Aorta (tissue), 5 donors: ENCODE results near the gene PCDHGB3. TPM values are rescaled to one million over a fixed set of nuclear protein-coding genes. Genes with fewer than 3 reads are reported as not detected.
"Not testable (repeated sequence)": the region's sequence is repeated elsewhere in the genome, so short reads cannot be mapped to it uniquely, and the experiment has no call there.

Source experiments
- ATAC-seq: fragments of 200-7000 bp; cut with Tn5 transposase; one replicate; pipeline ENCODE4 v1.9.1; 2022; ENCODE audit warnings: moderate library complexity; ENCODE audit not compliant: low FRiP score
- DNase-seq, 2 donors: peaks; one replicate each; pipeline ENCODE4 v3.0.0-alpha.2; 2020
- H3K27ac ChIP-seq, 2 donors: one replicate each; pipeline ENCODE4 v1.5.1; 2013; ENCODE audit warnings: low read length in 2 of 2, mild to moderate bottlenecking in 2 of 2, moderate library complexity in 2 of 2, control low read depth in 1 of 2, inconsistent platforms in 1 of 2, low read depth in 1 of 2
- H3K27me3 ChIP-seq, 2 donors: one replicate each; pipeline ENCODE4 v1.6.1; 2013; ENCODE audit warnings: control low read depth in 1 of 2, low read length in 1 of 2, mild to moderate bottlenecking in 1 of 2, moderate library complexity in 1 of 2; ENCODE audit not compliant: insufficient read depth in 2 of 2, control insufficient read depth in 1 of 2
- H3K36me3 ChIP-seq, 2 donors: one replicate each; pipeline ENCODE4 v1.6.1; 2013; ENCODE audit warnings: control low read depth in 1 of 2, low read length in 1 of 2, mild to moderate bottlenecking in 1 of 2; ENCODE audit not compliant: insufficient read depth in 2 of 2, control insufficient read depth in 1 of 2
- H3K4me1 ChIP-seq, 2 donors: one replicate each; pipeline ENCODE4 v1.6.1; 2013; ENCODE audit warnings: low read length in 2 of 2, control low read depth in 1 of 2, mild to moderate bottlenecking in 1 of 2, moderate library complexity in 1 of 2; ENCODE audit not compliant: insufficient read depth in 2 of 2, control insufficient read depth in 1 of 2
- H3K4me3 ChIP-seq, 2 donors: one replicate each; pipeline ENCODE4 v1.5.1; 2013; ENCODE audit warnings: low read length in 2 of 2, control low read depth in 1 of 2, mild to moderate bottlenecking in 1 of 2
- H3K9me3 ChIP-seq: one replicate; pipeline ENCODE4 v1.6.1; 2013; ENCODE audit warnings: mild to moderate bottlenecking, low read length; ENCODE audit not compliant: control insufficient read depth
- WGBS, 2 donors: extraction: QIAGEN DNeasy Blood & Tissue Kit; methylation state at CpG; one replicate each; pipeline ENCODE4 v1.1.7; 2013; 5-methylcytosine and 5-hydroxymethylcytosine counted together
- intact Hi-C, 2 donors: fragments of 100-400 bp; cut with DNase I; formaldehyde crosslinking; loops; one replicate each; pipeline versions ENCODE4 v1.14.2 to v1.15.0; 2022
- polyA plus RNA-seq, 2 donors: library from polyadenylated mRNA; stranded (reverse); fragments of 200-250 nt; gene quantifications; one replicate each; pipeline ENCODE4 v1.2.3, GENCODE V29; 2013
- total RNA-seq, 2 donors: library from RNA; stranded (reverse); fragmentation: NEBNext Ultra II Directional; extraction: Animal tissue kit (Norgen Biotek cat#: 25700); gene quantifications; one replicate each; pipeline ENCODE4 v1.2.1, GENCODE V29; 2021
- donor health status: healthy with polysubstance abuse.
- donor health status: Bipolar disorder and iron deficiency.
- donor health status: DM: no; HTN: no; CAD: no.
- donor health status: DM: no; HTN: no; CAD: no.
- donor health status: DM: yes; HTN: yes; CAD: no.

Gene PCDHGB3
- total and polyA plus RNA-seq, 4 donors, result 0.82 to 9.7 (median 7.4) TPM; not detected in 1

DNA sequence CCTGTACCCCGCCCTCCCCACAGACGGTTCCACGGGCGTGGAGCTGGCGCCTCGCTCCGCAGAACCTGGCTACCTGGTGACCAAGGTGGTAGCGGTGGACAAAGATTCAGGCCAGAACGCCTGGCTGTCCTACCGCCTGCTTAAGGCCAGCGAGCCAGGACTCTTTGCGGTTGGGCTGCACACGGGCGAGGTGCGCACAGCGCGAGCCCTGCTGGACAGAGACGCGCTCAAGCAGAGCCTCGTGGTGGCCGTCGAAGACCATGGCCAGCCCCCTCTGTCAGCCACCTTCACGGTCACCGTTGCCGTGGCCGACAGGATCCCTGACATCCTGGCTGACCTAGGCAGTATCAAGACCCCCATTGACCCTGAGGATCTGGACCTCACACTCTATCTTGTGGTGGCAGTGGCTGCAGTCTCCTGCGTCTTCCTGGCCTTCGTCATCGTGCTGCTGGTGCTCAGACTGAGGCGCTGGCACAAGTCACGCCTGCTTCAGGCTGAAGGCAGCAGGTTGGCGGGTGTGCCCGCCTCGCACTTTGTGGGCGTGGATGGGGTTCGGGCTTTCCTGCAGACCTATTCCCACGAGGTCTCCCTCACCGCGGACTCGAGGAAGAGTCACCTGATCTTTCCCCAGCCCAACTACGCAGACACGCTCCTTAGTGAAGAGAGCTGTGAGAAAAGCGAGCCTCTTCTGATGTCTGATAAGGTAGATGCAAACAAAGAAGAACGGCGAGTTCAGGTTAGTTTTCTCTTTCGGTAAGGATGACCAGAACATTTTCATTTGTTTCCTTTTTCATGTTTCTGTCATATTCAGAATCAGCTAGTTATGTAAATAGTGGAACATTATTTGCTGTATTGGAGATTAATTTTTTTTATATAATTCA, 3.8 kb upstream of the PCDHGB3 start:
- intact Hi-C loops, result no loop called here
- Histone ChIP-seq H3K4me3 (no peak overlapping the region), H3K27me3 (no peaks in the 10 kb centered on the region), H3K27ac (no peak overlapping the region), H3K9me3 (peaks cover 42% of the 10 kb centered on the region), H3K36me3 (no peaks in the 10 kb centered on the region), H3K4me1 (no peaks in the 10 kb centered on the region)
- 29 to 30% methylated on average over 46 of the region's 46 CpGs for WGBS, 2 donors
- no peak for DNase-seq
- no peak for ATAC-seq

DNA sequence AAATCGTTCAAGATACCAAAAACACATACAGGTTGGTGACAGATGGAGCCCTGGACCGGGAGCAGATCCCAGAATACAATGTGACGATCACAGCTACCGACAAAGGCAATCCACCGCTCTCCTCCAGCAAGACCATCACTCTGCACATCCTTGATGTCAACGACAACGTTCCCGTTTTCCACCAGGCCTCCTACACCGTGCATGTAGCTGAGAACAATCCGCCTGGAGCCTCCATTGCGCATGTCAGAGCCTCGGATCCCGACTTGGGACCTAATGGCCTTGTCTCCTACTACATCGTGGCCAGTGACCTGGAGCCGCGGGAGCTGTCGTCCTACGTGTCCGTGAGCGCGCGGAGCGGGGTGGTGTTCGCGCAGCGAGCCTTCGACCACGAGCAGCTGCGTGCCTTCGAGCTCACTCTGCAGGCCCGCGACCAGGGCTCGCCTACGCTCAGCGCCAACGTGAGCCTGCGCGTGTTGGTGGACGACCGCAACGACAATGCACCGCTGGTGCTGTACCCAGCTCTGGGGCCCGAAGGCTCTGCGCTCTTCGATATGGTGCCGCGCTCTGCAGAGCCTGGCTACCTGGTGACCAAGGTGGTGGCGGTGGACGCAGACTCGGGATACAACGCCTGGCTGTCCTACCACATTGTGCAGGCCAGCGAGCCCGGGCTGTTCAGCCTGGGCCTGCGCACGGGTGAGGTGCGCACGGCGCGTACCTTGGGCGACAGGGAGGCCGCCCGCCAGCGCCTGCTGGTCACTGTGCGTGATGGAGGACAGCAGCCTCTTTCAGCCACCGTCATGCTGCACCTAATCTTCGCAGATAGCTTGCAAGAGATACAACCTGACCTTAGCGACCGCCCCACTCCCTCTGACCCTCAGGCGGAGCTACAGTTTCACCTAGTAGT, 1.8 kb downstream of the PCDHGB3 start:
- no peaks in the 10 kb centered on the region for H3K4me1 ChIP-seq
- H3K9me3 ChIP-seq, result peaks cover 44% of the 10 kb centered on the region
- no peak for DNase-seq
- no peaks in the 10 kb centered on the region for H3K27me3 ChIP-seq
- intact Hi-C loops, result loop anchor here in 1 of 2 donors (5.0 kb wide), 1 partner anchor 50 kb away; the partner anchor contains the start of gene PCDHGA11
- no peak overlapping the region for H3K27ac ChIP-seq
- H3K36me3 ChIP-seq, result no peaks in the 10 kb centered on the region
- ATAC-seq, result no peak
- H3K4me3 ChIP-seq, result no peak overlapping the region
- 23 to 28% methylated on average over 69 of the region's 69 CpGs for WGBS, 2 donors

DNA sequence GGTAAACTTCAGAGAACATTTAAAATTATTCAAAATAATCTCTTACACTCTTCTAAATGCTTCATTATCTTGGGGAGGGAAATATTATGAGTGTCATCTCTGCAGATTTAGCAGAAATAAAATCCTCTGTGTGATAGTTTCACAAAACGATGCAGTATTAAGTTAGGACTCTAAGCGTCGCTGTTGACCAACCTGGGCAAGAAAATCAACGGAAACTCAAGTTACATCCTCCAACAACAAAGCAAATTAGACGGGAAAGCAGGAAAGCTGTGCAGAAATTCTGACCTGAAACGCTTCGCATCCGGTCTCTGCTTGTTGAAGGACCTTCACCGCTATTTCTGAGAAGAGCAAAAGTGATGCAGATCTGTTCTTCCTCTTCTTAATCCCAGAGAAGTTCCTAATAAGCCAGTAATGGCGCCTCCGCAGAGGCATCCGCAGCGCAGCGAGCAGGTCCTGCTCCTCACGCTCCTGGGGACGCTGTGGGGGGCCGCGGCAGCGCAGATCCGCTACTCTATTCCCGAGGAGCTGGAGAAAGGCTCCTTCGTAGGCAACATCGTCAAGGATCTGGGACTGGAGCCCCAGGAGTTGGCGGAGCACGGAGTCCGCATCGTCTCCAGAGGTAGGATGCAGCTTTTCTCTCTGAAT, 3.8 kb downstream of the PCDHGB3 start, which contains the start of gene PCDHGA6:
TSS of gene PCDHGA6 (plus strand) at position 219 of the 645 bp plus-strand sequence. CDS start at position 412, 193 bp downstream.
- no peaks in the 10 kb centered on the region for H3K36me3 ChIP-seq
- H3K27ac ChIP-seq, result no peak within 1 kb of the TSS
- no peaks in the 10 kb centered on the region for H3K27me3 ChIP-seq
- H3K9me3 ChIP-seq, result peaks cover 45% of the 10 kb centered on the region
- DNase-seq (peak in 1 of 2 donors; percentile 66), ATAC-seq (no peak)
- no peak within 1 kb of the TSS for H3K4me3 ChIP-seq
- 12 to 13% methylated on average over 27 of the region's 27 CpGs for WGBS, 2 donors
- H3K4me1 ChIP-seq, result no peaks in the 10 kb centered on the region
- intact Hi-C loops, result loop anchor here in 1 of 2 donors (5.0 kb wide), 1 partner anchor 49 kb away; the partner anchor contains the start of gene PCDHGA11

DNA sequence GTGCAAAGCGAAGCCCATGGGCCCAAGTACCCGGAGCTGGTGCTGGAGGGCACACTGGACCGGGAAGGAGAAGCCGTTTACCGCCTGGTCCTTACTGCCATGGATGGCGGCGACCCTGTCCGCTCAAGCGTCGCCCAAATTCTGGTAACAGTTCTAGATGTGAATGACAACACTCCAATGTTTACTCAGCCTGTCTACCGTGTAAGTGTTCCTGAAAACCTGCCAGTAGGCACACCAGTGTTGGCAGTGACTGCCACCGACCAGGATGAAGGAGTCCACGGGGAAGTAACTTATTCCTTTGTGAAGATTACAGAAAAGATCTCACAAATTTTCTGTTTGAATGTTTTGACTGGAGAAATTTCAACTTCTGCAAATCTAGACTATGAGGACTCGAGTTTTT, 4.6 kb downstream of the PCDHGB3 start:
- Histone ChIP-seq H3K9me3 (peaks cover 45% of the 10 kb centered on the region), H3K36me3 (no peaks in the 10 kb centered on the region), H3K4me1 (no peaks in the 10 kb centered on the region), H3K27me3 (no peaks in the 10 kb centered on the region), H3K27ac (no peak overlapping the region), H3K4me3 (no peak overlapping the region)
- DNase-seq, result no peak
- 48 to 50% methylated on average over 14 of the region's 14 CpGs for WGBS, 2 donors
- no peak for ATAC-seq
- intact Hi-C loops, result loop anchor here in 1 of 2 donors (5.0 kb wide), 1 partner anchor 48 kb away; the partner anchor contains the start of gene PCDHGA11

DNA sequence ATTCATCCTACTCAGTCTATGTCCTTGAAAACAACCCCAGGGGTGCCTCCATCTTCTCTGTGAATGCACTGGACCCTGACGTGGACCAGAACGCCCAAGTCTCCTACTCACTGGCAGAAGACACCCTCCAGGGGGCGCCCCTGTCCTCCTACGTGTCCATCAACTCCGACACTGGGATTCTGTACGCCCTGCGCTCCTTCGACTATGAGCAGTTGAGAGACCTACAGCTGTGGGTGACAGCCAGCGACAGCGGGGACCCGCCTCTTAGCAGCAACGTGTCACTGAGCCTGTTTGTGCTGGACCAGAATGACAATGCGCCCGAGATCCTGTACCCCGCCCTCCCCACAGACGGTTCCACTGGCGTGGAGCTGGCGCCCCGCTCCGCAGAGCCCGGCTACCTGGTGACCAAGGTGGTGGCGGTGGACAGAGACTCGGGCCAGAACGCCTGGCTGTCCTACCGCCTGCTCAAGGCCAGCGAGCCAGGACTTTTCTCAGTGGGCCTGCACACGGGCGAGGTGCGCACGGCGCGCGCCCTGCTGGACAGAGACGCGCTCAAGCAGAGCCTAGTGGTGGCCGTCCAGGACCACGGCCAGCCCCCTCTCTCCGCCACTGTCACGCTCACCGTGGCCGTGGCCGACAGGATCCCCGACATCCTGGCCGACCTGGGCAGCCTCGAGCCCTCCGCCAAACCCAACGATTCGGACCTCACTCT, 5.6 kb downstream of the PCDHGB3 start:
- ATAC-seq, intact Hi-C loops, H3K4me1 ChIP-seq, H3K27ac ChIP-seq, H3K4me3 ChIP-seq, H3K36me3 ChIP-seq, H3K27me3 ChIP-seq: not testable (repeated sequence)
- DNase-seq, result peak in 1 of 2 donors; percentile 61
- H3K9me3 ChIP-seq, result peaks cover 39% of the 10 kb centered on the region
- WGBS, 2 donors, result 28 to 46% methylated on average over 28 to 43 of the region's 48 CpGs

DNA sequence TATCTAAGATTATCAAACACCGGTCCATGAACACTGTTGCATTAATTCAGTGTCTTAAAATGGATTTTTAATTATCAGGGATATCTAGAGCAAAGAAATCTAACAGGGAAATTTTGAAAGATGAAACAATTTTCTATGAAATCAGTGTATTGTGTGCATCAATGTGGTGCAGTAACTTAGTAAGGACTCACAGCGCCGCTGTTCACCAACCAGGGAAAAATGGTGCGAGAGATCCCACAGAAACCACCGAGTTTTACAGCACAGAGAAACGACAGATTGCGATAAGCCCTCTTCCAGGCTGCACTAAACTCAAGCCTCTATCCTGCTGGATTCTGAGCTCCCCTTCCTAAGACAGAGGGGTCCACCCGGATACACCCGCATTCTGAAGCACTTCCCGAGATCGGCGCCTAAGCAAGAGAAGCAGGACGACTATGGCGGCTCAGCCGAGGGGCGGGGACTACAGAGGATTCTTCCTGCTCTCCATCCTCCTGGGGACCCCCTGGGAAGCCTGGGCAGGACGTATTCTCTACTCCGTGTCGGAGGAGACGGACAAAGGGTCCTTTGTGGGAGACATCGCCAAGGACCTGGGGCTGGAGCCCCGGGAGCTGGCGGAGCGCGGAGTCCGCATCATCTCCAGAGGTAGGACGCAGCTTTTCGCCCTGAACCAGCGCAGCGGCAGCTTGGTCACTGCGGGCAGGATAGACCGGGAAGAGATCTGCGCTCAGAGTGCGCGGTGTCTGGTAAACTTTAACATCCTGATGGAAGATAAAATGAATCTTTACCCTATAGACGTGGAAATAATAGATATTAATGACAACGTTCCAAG, 12.6 kb downstream of the PCDHGB3 start, which contains the start of gene PCDHGA7:
TSS of gene PCDHGA7 (plus strand) at position 274 of the 826 bp plus-strand sequence. CDS start at position 432, 158 bp downstream.
- DNase-seq, result peak in 1 of 2 donors; percentile 58
- H3K9me3 ChIP-seq, result peaks cover 20% of the 10 kb centered on the region
- ATAC-seq, result no peak
- WGBS, 2 donors, result 13 to 14% methylated on average over 37 of the region's 37 CpGs
- H3K36me3 ChIP-seq, result no peaks in the 10 kb centered on the region
- no peaks in the 10 kb centered on the region for H3K27me3 ChIP-seq
- H3K27ac ChIP-seq, result no peak within 1 kb of the TSS
- intact Hi-C loops, result no loop called here
- H3K4me1 ChIP-seq, result no peaks in the 10 kb centered on the region
- no peak within 1 kb of the TSS for H3K4me3 ChIP-seq

DNA sequence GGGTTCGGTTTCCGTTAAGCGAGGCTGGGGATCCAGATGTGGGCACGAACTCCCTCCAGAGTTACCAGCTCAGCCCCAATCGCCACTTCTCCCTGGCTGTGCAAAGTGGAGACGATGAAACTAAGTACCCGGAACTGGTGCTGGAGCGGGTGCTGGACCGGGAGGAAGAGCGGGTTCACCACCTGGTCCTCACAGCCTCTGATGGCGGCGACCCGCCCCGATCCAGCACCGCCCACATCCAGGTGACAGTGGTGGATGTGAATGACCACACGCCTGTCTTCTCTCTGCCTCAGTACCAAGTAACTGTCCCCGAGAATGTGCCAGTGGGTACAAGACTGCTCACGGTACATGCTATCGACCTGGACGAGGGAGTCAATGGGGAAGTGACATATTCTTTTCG, 13.3 kb downstream of the PCDHGB3 start:
- Histone ChIP-seq H3K36me3 (no peaks in the 10 kb centered on the region), H3K4me1 (no peaks in the 10 kb centered on the region), H3K27ac (no peak overlapping the region), H3K4me3 (no peak overlapping the region), H3K27me3 (no peaks in the 10 kb centered on the region), H3K9me3 (peaks cover 20% of the 10 kb centered on the region)
- intact Hi-C loops, result no loop called here
- DNase-seq, result peak in 1 of 2 donors; percentile 43
- no peak for ATAC-seq
- WGBS, 2 donors, result 27 to 37% methylated on average over 21 of the region's 21 CpGs
